GM19438 (cell line): ENCODE measurements around the gene C19orf73.
"Not testable (repeated sequence)": the region's sequence is repeated elsewhere in the genome, so short reads cannot be mapped to it uniquely, and the experiment has no call there.

Experiments
- ATAC-seq: cut with Tn5 transposase; IDR thresholded peaks from one replicate; pipeline ENCODE4 v1.9.1; 2021; ENCODE audit warnings: low read depth; ENCODE audit not compliant: unreplicated experiment

The C19orf73 gene

GRCh38 chr19:49125025-49125731 is 6.2 kb upstream of the C19orf73 start:
- no peak for ATAC-seq

GRCh38 chr19:49123285-49123684 is 4.3 kb upstream of the C19orf73 start:
- ATAC-seq: not testable (repeated sequence)

- ATAC-seq: not testable (repeated sequence)
These were observed 2.9 kb upstream of the C19orf73 start for GRCh38 chr19:49121841-49122240.

- ATAC-seq: no peak
These were observed 1.9 kb upstream of the C19orf73 start for GRCh38 chr19:49120868-49121267.

GRCh38 chr19:49120325-49120683 is 1.4 kb upstream of the C19orf73 start:
- ATAC-seq: no peak

GRCh38 chr19:49119411-49120324 is 725 bp upstream of the C19orf73 start, which contains the start of gene PPFIA3:
PPFIA3 (plus strand) TSS chr19:49119544; CDS start chr19:49127874, 8,330 bp downstream.
- no peak for ATAC-seq

GRCh38 chr19:49117677-49118564 is 1.0 kb downstream of the C19orf73 start:
- ATAC-seq: no peak

- ATAC-seq: no peak
These were observed 2.4 kb downstream of the C19orf73 start for GRCh38 chr19:49116544-49116943.

GRCh38 chr19:49114630-49115363 is 4.1 kb downstream of the C19orf73 start:
- no peak for ATAC-seq

- no peak for ATAC-seq
These were observed 4.9 kb downstream of the C19orf73 start, which contains the start of gene LIN7B for GRCh38 chr19:49113762-49114629. LIN7B (plus strand) TSS chr19:49114370; CDS start chr19:49114405, 35 bp downstream.

- no peak for ATAC-seq
These were observed 7.5 kb downstream of the C19orf73 start for GRCh38 chr19:49111218-49111998.

GRCh38 chr19:49110567-49110966 is 8.4 kb downstream of the C19orf73 start:
- ATAC-seq: no peak

GRCh38 chr19:49109569-49110233 is 9.2 kb downstream of the C19orf73 start:
- no peak for ATAC-seq

GRCh38 chr19:49109051-49109450 is 9.9 kb downstream of the C19orf73 start:
- no peak for ATAC-seq

GRCh38 chr19:49107625-49108459 is 11.1 kb downstream of the C19orf73 start:
- ATAC-seq: no peak

GRCh38 chr19:49106648-49107135 is 12.3 kb downstream of the C19orf73 start:
- no peak for ATAC-seq
